H1 (cell line): ENCODE results near the gene ZNF496. TPM values are rescaled to one million over a fixed set of nuclear protein-coding genes. Genes with fewer than 3 reads are reported as not detected.

Experiments used
- CTCF ChIA-PET: fragments of 300-600 bp; sonication (Branson Sonifier 250); formaldehyde crosslinking; loops from one replicate; lab custom pipeline; 2021; ENCODE audit not compliant: partially characterized antibody; lab: Charles Lee
- POLR2A ChIA-PET: fragments of 300-600 bp; sonication (Branson Sonifier 250); formaldehyde crosslinking; loops from one replicate; lab custom pipeline; 2021; ENCODE audit warnings: inconsistent platforms; ENCODE audit not compliant: partially characterized antibody; lab: Charles Lee
- DNase-seq, 2 experiments: peaks; one replicate each; pipeline versions ENCODE4 v3.0.0 to v3.0.0-alpha.2; 2010 to 2022; ENCODE audit warnings: low spot score in 2 of 2, low read depth in 1 of 2, mixed read lengths in 1 of 2
- FAIRE-seq: peaks from 2 replicates; lab custom pipeline; 2011; peaks lifted over from hg19 to GRCh38; lab: Jason Lieb, UNC
- H2AFZ ChIP-seq: 2 replicates; pipeline ENCODE4 v1.8.1; 2012; ENCODE audit warnings: low read length, inconsistent platforms
- H2AK5ac ChIP-seq: 2 replicates; pipeline ENCODE4 v1.6.1; 2013; ENCODE audit warnings: low read depth, low read length
- H2BK120ac ChIP-seq: replicated peaks from 2 replicates; pipeline ENCODE3; 2013; ENCODE audit warnings: low read depth, low read length, inconsistent platforms
- H2BK12ac ChIP-seq: 2 replicates; pipeline ENCODE4 v1.6.1; 2013; ENCODE audit warnings: low read depth, low read length
- H2BK15ac ChIP-seq: 2 replicates; pipeline ENCODE4 v1.6.1; 2013; ENCODE audit warnings: low read length
- H2BK20ac ChIP-seq: 2 replicates; pipeline ENCODE4 v1.6.1; 2013; ENCODE audit warnings: low read length
- H2BK5ac ChIP-seq: 2 replicates; pipeline ENCODE4 v1.6.1; 2013; ENCODE audit warnings: low read depth, low read length
- H3K14ac ChIP-seq: 2 replicates; pipeline ENCODE4 v1.6.1; 2013; ENCODE audit warnings: inconsistent platforms; ENCODE audit not compliant: insufficient read length
- H3K18ac ChIP-seq: 2 replicates; pipeline ENCODE4 v1.6.1; 2013; ENCODE audit warnings: low read length; ENCODE audit errors: extremely low read depth
- H3K23ac ChIP-seq: 2 replicates; pipeline ENCODE4 v1.6.1; 2013; ENCODE audit warnings: inconsistent platforms; ENCODE audit not compliant: insufficient read length
- H3K23me2 ChIP-seq: 2 replicates; pipeline ENCODE4 v1.6.1; 2013; ENCODE audit warnings: low read depth, low read length
- H3K27ac ChIP-seq: 2 replicates; pipeline ENCODE4 v1.6.1; 2011; ENCODE audit warnings: low read depth, low read length, inconsistent platforms
- H3K27me3 ChIP-seq, 4 experiments: replicated peaks in 1 of 4; 1 replicate in 1 of 4; 2 replicates in 3 of 4; pipeline versions ENCODE4 v1.6.1 to v1.8.1; 2011 to 2013; ENCODE audit warnings: low read length in 3 of 4, mild to moderate bottlenecking in 3 of 4, inconsistent platforms in 2 of 4, mixed read lengths in 2 of 4, moderate library complexity in 1 of 4; ENCODE audit not compliant: control insufficient read depth in 3 of 4, insufficient read depth in 3 of 4; ENCODE audit errors: extremely low read depth in 1 of 4
- H3K36me3 ChIP-seq, 4 experiments: 2 replicates each; pipeline versions ENCODE4 v1.6.1 to v1.8.1; 2011 to 2013; ENCODE audit warnings: mild to moderate bottlenecking in 4 of 4, low read length in 3 of 4, moderate library complexity in 2 of 4, control low read depth in 1 of 4, inconsistent platforms in 1 of 4; ENCODE audit not compliant: insufficient read depth in 4 of 4, control insufficient read depth in 2 of 4
- H3K4ac ChIP-seq: replicated peaks from 2 replicates; pipeline ENCODE3; 2013; ENCODE audit warnings: low read length, low read depth, mixed read lengths, inconsistent platforms; ENCODE audit not compliant: insufficient read length
- H3K4me1 ChIP-seq, 4 experiments: replicated peaks in 1 of 4; 1 replicate in 1 of 4; 2 replicates in 3 of 4; pipeline versions ENCODE4 v1.6.1 to v1.8.1; 2011 to 2013; ENCODE audit warnings: low read length in 3 of 4, inconsistent platforms in 2 of 4, mixed read lengths in 1 of 4; ENCODE audit not compliant: insufficient read depth in 4 of 4, control insufficient read depth in 3 of 4
- H3K4me2 ChIP-seq, 2 experiments: 2 replicates each; pipeline versions ENCODE4 v1.6.1 to v1.8.1; 2011 to 2013; ENCODE audit warnings: low read depth in 2 of 2, low read length in 2 of 2, control low read depth in 1 of 2, inconsistent platforms in 1 of 2, mild to moderate bottlenecking in 1 of 2; ENCODE audit not compliant: insufficient read depth in 1 of 2
- H3K4me3 ChIP-seq, 4 experiments: fragments of 200-600, 300-600 bp in 1 of 4; sonication (generic), shearing (Covaris generic), sonication (Bioruptor Twin) in 1 of 4; 2 replicates each; pipeline versions ENCODE4 v1.5.1 to v1.8.1; 2011 to 2016; ENCODE audit warnings: low read length in 4 of 4, low read depth in 3 of 4, control low read depth in 2 of 4, inconsistent platforms in 2 of 4, mild to moderate bottlenecking in 2 of 4, mixed read lengths in 1 of 4, moderate library complexity in 1 of 4; ENCODE audit not compliant: insufficient read depth in 2 of 4; ENCODE audit errors: extremely low read depth in 1 of 4
- H3K56ac ChIP-seq: replicated peaks from 2 replicates; pipeline ENCODE3; 2013; ENCODE audit warnings: low read depth, mild to moderate bottlenecking, mixed read lengths, low read length, inconsistent platforms; ENCODE audit not compliant: insufficient read length
- H3K79me1 ChIP-seq: 2 replicates; pipeline ENCODE4 v1.6.1; 2013; ENCODE audit warnings: low read depth, low read length, control low read depth
- H3K79me2 ChIP-seq, 2 experiments: 2 replicates each; pipeline versions ENCODE4 v1.6.1 to v1.8.1; 2012 to 2013; ENCODE audit warnings: low read length in 2 of 2, mild to moderate bottlenecking in 2 of 2, inconsistent platforms in 1 of 2; ENCODE audit not compliant: insufficient read depth in 2 of 2, control insufficient read depth in 1 of 2
- H3K9ac ChIP-seq, 4 experiments: replicated peaks in 1 of 4; 1 replicate in 1 of 4; 2 replicates in 3 of 4; pipeline versions ENCODE4 v1.6.1 to v1.8.1; 2011 to 2013; ENCODE audit warnings: low read depth in 3 of 4, low read length in 3 of 4, control low read depth in 2 of 4, mild to moderate bottlenecking in 2 of 4, moderate library complexity in 2 of 4, inconsistent platforms in 1 of 4; ENCODE audit errors: extremely low read depth in 1 of 4
- H3K9me3 ChIP-seq, 2 experiments: 2 replicates each; pipeline versions ENCODE4 v1.6.1 to v1.8.1; 2012 to 2013; ENCODE audit warnings: mild to moderate bottlenecking in 2 of 2, moderate library complexity in 2 of 2, control low read depth in 1 of 2, inconsistent platforms in 1 of 2, low read depth in 1 of 2, low read length in 1 of 2, mixed read lengths in 1 of 2; ENCODE audit not compliant: insufficient read depth in 2 of 2
- H4K20me1 ChIP-seq, 2 experiments: replicated peaks in 1 of 2; 2 replicates each; pipeline versions ENCODE3 to v1.8.1; 2011 to 2013; ENCODE audit warnings: inconsistent platforms in 2 of 2, low read length in 2 of 2, mild to moderate bottlenecking in 1 of 2; ENCODE audit not compliant: insufficient read depth in 2 of 2, control insufficient read depth in 1 of 2
- H4K5ac ChIP-seq: 2 replicates; pipeline ENCODE4 v1.6.1; 2013; ENCODE audit warnings: low read length, low read depth, mixed read lengths, inconsistent platforms; ENCODE audit not compliant: insufficient read length
- H4K8ac ChIP-seq: 2 replicates; pipeline ENCODE4 v1.8.0; 2013; ENCODE audit warnings: mild to moderate bottlenecking, moderate library complexity, low read length, inconsistent platforms; ENCODE audit not compliant: insufficient read depth; ENCODE audit errors: extremely low read depth
- H4K91ac ChIP-seq: replicated peaks from 2 replicates; pipeline ENCODE3; 2013; ENCODE audit warnings: low read length, mixed read lengths, inconsistent platforms; ENCODE audit not compliant: insufficient read length
- ASH2L ChIP-seq: fragments of 200-600, 300-600 bp; sonication (generic); IDR thresholded peaks from one replicate; pipeline ENCODE4 v1.7.1; 2017; ENCODE audit warnings: low read length
- CHD1 ChIP-seq: IDR thresholded peaks from 2 replicates; pipeline ENCODE4 v1.6.1; 2012; ENCODE audit warnings: low read depth, low read length, improper control_type of control experiment
- GABPA ChIP-seq: IDR thresholded peaks from 2 replicates; pipeline ENCODE4 v1.6.1; 2011; ENCODE audit warnings: mild to moderate bottlenecking, low read length, moderate library complexity, borderline replicate concordance; ENCODE audit not compliant: insufficient read depth
- SRF ChIP-seq: IDR thresholded peaks from 2 replicates; pipeline ENCODE4 v1.6.1; 2011; ENCODE audit warnings: mild to moderate bottlenecking, low read depth, low read length, moderate library complexity
- TCF12 ChIP-seq: IDR thresholded peaks from 2 replicates; pipeline ENCODE4 v1.6.1; 2011; ENCODE audit warnings: low read depth, mild to moderate bottlenecking, low read length
- WGBS, 2 experiments: shearing (Covaris generic) in 1 of 2; methylation state at CpG; one replicate each; pipeline versions ENCODE4 v1.1.6 to v1.1.7; 2013 to 2015; ENCODE audit warnings: low lambda C conversion rate in 2 of 2, mixed read lengths in 2 of 2, inconsistent platforms in 1 of 2, low coverage in 1 of 2, missing lambda C conversion rate in 1 of 2; ENCODE audit not compliant: insufficient replicate concordance in 2 of 2, insufficient coverage in 1 of 2, insufficient read length in 1 of 2; ENCODE audit errors: extremely low coverage in 1 of 2, missing lambda C conversion rate in 1 of 2; 5-methylcytosine and 5-hydroxymethylcytosine counted together
- polyA plus RNA-seq, 7 experiments: library from polyadenylated mRNA; depleted of rRNA in 3 of 7; stranded (reverse) in 5 of 7; unstranded in 2 of 7; fragments of >200 nt in 5 of 7; fragments of 200-250 nt in 2 of 7; gene quantifications; 1 replicate in 5 of 7; 2 replicates in 1 of 7; 4 replicates in 1 of 7; pipeline versions ENCODE4 v1.2.1 to v1.2.3, GENCODE V29; 2011 to 2013; ENCODE audit warnings: missing spikeins in 2 of 7, mixed read lengths in 2 of 7
- total RNA-seq: library from RNA; stranded (reverse); fragmentation: NEBNext Ultra II Directional; extraction: Animal tissue kit (Norgen Biotek cat#: 25700); gene quantifications from 2 replicates; pipeline ENCODE4 v1.2.1, GENCODE V29; 2021

The ZNF496 gene
- total and polyA plus RNA-seq, 2 of the 8 experiments (the other 6 are each of a cell fraction or from before 2014, with no cell fraction given) = 27.9 to 71.4 TPM

DNA sequence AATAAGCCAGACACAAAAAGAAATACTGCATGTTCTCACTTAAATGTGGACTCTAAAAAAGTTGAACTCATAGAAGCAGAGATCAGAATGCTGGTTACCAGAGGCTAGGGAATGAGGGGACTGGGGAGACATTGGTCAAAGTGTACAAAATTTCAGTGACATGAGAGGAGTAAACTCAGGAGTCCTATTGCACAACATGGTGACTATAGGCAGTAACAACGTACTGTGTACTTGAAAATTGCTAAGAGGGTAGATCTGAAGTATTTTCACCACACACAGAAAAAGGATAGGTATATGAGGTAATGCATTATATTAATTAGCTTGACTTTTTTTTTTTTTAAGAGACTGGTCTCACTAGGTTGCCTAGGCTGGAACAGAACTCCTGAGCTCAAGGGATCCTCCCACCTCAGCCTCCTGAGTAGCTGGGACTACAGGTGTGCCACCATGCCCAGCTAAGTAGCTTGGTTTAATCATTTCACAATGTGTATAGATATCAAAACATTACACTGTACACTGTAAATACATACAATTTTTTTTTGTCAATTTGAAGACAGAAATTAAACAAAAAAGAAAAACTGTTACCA lies 7.4 kb downstream of the ZNF496 start:
- Histone ChIP-seq H3K4me1 (peaks cover 0 to 6% (median 1%) of the 10 kb centered on the region in 4 experiments; a peak in 1 of 7 replicates), H3K23ac (no peak overlapping the region), H4K20me1 (peaks cover 0 to 7% of the 10 kb centered on the region in 2 experiments), H3K4me2 (no peak overlapping the region), H3K23me2 (no peaks in the 10 kb centered on the region), H3K36me3 (peaks cover 28 to 86% (median 58%) of the 10 kb centered on the region in 4 experiments), H2AFZ (no peak overlapping the region), H3K9me3 (no peaks in the 10 kb centered on the region), H2BK5ac (no peak overlapping the region), H2BK20ac (no peak overlapping the region), H4K8ac (no peak overlapping the region), H3K4ac (no peak overlapping the region), H3K79me2 (peaks cover 0 to 20% of the 10 kb centered on the region in 2 experiments; a peak in 1 of 4 replicates), H2BK15ac (no peak overlapping the region), H2BK120ac (no peak overlapping the region), H3K18ac (no peak overlapping the region), H2BK12ac (no peak overlapping the region), H3K4me3 (no peak overlapping the region), H2AK5ac (no peak overlapping the region), H3K14ac (no peak overlapping the region), H3K27ac (no peak overlapping the region), H4K91ac (no peak overlapping the region), H3K56ac (no peak overlapping the region), H3K79me1 (peaks cover 7% of the 10 kb centered on the region; the same call in 1 of the 2 replicates), H3K9ac (no peak overlapping the region), H3K27me3 (no peaks in the 10 kb centered on the region), H4K5ac (no peak overlapping the region)
- no peak for TF ChIP-seq ASH2L
- TF ChIP-seq CHD1 = no peak
- TF ChIP-seq TCF12 = no peak
- no peak for TF ChIP-seq SRF
- TF ChIP-seq GABPA = no peak
- 89% methylated on average over 1 of the region's 1 CpG; no CpG with 5 or more reads in 1 of the 2 experiments for WGBS, 2 experiments
- DNase-seq (no peak), FAIRE-seq (no peak)
- CTCF ChIA-PET = interaction anchor here (0.9 to 1.1 kb wide), 2 partner anchors 16 to 24 kb away, joined by 3 to 5 read pairs; no protein-coding TSS in a partner anchor
- POLR2A ChIA-PET = interaction anchor here (1.2 to 5.3 kb wide), 6 partner anchors 9 to 27 kb away, joined by 3 to 31 read pairs (median 10); no protein-coding TSS in a partner anchor
